ENCODE data around the gene HSPA6.
"Not testable (repeated sequence)": the region's sequence is repeated elsewhere in the genome, so short reads cannot be mapped to it uniquely, and the experiment has no call there.

GRCh38 chr1:161525918-161526317, 1.6 kb downstream of the HSPA6 start:
- TF ChIP-seq, protein P1, sequence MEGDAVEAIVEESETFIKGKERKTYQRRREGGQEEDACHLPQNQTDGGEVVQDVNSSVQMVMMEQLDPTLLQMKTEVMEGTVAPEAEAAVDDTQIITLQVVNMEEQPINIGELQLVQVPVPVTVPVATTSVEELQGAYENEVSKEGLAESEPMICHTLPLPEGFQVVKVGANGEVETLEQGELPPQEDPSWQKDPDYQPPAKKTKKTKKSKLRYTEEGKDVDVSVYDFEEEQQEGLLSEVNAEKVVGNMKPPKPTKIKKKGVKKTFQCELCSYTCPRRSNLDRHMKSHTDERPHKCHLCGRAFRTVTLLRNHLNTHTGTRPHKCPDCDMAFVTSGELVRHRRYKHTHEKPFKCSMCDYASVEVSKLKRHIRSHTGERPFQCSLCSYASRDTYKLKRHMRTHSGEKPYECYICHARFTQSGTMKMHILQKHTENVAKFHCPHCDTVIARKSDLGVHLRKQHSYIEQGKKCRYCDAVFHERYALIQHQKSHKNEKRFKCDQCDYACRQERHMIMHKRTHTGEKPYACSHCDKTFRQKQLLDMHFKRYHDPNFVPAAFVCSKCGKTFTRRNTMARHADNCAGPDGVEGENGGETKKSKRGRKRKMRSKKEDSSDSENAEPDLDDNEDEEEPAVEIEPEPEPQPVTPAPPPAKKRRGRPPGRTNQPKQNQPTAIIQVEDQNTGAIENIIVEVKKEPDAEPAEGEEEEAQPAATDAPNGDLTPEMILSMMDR (IDR thresholded peaks at IDR 0.05; ENCODE audit: low read depth, low read length) = not testable (repeated sequence)
- not testable (repeated sequence) for TF ChIP-seq EZH2phosphoT487 (IDR thresholded peaks at IDR 0.05; ENCODE audit: low read depth)
